A204.1 (cell line): ENCODE results near the gene CALHM4.
"Not testable (repeated sequence)": the region's sequence is repeated elsewhere in the genome, so short reads cannot be mapped to it uniquely, and the experiment has no call there.

Source experiments
- FAIRE-seq: peaks from 2 replicates; lab custom pipeline; 2012; peaks lifted over from hg19 to GRCh38; lab: Jason Lieb, UNC

The CALHM4 gene

DNA sequence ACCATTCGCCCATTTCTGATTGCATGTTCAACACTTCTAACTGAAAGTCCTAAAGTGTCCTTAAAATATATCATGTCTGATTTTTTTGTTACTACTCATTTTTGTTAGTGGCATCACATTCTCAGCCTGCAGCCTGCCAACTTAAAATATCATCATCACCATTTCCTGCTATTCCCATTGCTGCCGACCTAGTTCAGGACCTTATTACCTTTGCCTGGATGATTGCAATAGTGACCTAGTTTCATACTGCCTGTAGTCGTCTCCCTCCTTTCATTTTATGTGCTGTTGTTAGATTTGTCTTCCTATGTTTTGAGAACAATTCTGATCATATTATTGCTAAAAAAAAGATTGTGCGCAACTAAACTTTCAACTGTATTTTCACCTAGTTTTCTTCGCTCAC lies 23.9 kb downstream of the CALHM4 start:
- no peak for FAIRE-seq

DNA sequence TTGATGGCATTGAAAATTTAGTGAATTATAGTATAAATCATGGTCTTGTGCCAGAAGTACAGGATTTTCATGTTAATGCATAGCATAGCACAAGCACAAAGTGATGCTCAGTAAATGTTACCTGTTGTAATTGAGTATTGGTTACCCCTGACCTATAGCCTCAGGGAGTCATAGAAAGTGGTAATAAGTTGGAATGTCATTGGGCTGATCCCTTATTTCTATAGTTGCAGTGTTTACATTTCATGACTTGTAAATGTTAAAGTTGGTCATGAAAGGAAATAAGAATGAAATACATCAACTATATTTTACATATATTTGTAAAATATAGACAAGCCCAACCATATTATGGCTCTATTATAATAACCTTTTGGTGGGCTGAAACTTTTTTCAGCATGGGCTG lies 24.8 kb downstream of the CALHM4 start:
- no peak for FAIRE-seq

DNA sequence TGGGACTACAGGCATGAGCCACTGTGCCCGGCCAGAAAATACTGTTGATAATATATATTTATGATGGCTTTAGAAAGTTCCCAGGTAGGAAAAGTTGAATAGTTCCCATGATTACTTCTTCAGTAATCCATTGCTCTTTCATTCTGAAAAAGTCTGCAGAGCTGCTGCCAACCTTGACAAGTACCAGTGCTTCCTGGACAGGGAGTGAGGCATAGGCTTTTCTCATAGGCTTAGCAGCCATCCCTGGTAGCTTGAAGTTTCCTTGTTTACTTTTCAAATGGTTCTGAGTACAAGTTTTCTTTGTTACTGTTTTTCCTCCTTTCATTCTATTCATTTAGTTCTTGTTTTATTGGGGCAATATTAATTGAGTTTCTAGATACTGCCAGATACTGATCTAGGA lies 25.6 kb downstream of the CALHM4 start:
- FAIRE-seq, result no peak

DNA sequence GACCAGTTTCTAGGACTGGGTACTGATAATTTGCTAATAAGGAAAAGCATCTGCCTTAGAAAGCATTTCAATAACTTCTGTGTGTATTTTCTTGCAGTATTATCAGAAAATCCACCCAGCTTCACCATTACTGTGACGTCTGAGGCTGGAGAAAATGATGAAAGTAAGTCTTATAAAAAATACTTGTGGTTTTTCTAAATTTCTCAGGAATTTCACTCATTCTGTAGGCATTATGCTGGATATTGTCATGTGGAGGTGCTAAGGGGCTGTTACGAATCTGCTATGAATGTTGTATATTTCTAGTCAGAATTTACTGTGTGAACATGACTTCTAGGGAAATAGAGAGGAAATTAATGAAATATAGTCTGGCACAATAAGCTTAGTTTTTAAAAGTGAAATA lies 26.6 kb downstream of the CALHM4 start:
- no peak for FAIRE-seq

DNA sequence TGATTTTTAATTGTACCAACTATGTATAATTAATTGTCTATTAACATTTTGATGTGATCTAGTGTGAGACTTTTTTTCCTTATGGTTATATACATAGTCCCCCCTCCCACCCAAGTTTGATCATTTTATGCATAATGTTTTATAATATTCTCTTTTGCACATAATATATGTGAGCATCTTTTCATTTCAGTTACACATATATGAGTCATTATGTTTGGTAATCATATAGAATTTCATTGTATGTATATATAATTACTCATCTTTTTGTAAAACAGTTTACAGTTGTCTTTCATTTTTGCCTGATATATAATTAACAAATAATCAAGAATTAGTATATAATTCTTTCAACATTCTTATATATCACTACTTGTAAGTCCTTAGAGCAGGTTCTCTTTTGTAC lies 32.7 kb downstream of the CALHM4 start:
- peak; percentile 66 for FAIRE-seq

DNA sequence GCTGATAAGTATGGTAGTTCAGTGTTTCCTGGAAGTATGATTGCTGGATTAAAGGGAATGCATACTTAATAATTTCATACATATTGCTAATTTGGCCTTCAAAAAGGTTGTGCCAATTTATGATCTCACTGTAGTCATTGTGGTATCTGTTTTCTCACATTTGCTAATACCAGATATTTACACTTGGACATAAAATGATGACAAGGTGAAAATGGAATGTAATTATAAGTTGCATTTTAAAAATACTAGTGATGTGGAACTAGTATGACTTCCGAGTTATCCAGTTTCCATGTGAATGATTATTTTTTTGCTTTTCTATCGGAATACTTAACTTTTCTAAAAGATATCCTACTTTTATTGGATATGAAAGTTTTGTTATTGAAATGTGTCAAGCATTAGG lies 33.2 kb downstream of the CALHM4 start:
- FAIRE-seq, result no peak

DNA sequence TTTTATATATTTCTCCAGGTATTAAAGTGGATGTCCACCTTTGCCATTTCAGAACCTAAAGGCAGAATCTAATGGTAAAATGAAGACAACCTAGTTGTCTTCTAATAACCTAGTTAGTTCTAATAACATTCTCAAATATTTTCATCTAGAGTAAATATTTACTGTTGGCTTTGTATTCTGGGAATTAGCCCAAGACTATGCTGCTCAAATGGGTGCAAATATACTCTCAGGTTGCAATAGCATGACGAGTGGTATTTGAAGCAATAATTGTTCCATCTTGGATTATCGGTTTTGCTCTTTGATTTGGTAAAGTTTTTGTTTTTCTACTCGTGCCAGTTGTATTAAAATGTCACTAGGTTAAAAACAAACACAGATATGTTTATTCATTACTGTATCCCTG lies 41.7 kb downstream of the CALHM4 start:
- no peak for FAIRE-seq

DNA sequence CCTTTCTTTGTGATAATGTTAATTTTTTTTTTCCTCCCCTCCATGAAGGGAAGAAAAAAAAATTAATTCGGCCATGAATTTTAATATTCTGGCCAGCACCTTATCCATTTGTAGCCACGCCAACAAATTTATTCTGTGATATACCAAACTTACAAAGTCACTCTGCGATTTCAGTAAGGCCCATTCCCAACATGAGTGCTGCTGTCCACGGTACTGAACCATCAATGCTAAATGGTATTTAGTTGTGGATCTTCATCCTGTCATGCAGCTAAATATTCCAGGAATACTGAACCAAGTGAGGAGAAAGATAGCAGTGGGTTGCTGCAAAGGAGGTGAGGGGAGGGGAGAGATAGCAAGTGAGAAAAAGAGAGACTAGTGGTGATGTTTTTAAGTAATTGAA lies 43.3 kb downstream of the CALHM4 start:
- no peak for FAIRE-seq

DNA sequence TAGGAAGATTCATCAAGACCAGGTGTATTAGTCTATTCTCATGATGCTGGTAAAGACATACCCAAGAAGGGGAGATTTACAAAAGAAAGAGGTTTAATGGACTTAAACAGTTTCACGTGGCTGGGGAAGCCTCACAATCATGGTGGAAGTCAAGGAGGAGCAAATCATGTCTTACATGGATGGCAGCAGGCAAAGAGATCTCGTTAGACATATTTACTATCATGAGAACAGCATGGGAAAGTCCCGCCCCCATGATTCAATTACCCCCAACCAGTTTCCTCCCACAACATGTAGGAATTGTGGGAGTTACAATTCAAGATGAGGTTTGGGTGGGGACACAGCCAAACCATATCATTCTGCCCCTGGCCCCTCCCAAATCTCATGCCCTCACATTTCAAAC lies 50.4 kb downstream of the CALHM4 start:
- FAIRE-seq, result not testable (repeated sequence)

DNA sequence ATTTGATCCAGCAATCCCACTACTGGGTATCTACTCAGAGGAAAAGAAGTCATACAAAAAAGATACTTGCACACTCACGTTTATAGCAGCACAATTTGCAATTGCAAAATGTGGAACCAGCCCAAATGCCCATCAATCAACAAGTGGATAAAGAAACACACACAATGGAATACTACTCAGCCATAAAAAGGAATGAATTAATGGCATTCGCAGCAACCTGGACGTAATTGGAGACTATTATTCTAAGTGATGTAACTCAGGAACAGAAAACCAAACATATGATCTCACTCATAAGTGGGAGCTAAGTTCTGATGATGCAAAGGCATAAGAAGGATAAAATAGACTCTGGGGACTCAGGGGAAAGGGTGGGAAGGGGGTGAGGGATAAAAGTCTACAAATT lies 51.3 kb downstream of the CALHM4 start:
- not testable (repeated sequence) for FAIRE-seq

DNA sequence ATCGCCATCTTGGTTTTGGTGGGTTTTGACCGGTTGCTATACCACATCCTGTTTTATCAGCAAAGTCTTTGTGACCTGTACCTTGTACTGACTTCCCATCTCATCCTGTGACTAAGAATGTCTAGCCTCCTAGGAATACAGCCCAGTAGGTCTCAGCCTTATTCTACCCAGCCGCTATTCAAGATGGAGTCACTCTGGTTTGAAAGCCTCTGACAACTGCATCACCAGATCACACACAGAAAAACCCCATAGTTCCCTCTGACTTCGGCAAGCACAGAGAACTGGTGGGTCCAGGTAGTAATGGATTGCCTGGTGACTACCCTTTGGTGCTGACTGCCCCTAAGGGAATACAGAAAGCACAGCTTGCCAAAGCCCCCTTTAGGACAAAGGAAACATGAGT lies 52.4 kb downstream of the CALHM4 start:
- no peak for FAIRE-seq
